ENCODE data around the gene SNAPC4. TPM values are rescaled to one million over a fixed set of nuclear protein-coding genes. Genes with fewer than 3 reads are reported as not detected.

SNAPC4 gene
- total RNA-seq, 1 donor from 2014 or later: 9.4 TPM

- TF ChIP-seq CTCF (IDR thresholded peaks at IDR 0.05): no peak
- intact Hi-C loops (cut with DNase I): loop anchor here (5.0 kb wide), 2 partner anchors 53 to 182 kb away; partner anchors contain the start of gene NOTCH1
- H3K9me3 ChIP-seq: no peaks in the 10 kb centered on the region
Observed at GRCh38 chr9:136364942-136365774, 34.8 kb downstream of the SNAPC4 start.

GRCh38 chr9:136363949-136364748 is 35.8 kb downstream of the SNAPC4 start:
- peak in 1 of 3 experiments; percentile 20 for TF ChIP-seq CTCF (IDR thresholded peaks at IDR 0.05)
- Histone ChIP-seq H3K27ac (no peak overlapping the region), H3K4me1 (peaks cover 5 to 8% of the 10 kb centered on the region in 2 donors), H3K27me3 (no peaks in the 10 kb centered on the region), H3K36me3 (peaks cover 0 to 5% of the 10 kb centered on the region in 2 donors), H3K9me3 (no peaks in the 10 kb centered on the region), H3K4me3 (peak overlapping the region; percentile 86 to 97)
- DNase-seq (ENCODE audit: low spot score in 2 of 2): no peak
- intact Hi-C loops (cut with DNase I): loop anchor here (1.0 to 5.0 kb wide), 7 partner anchors 19 to 183 kb away; partner anchors contain the start of genes ENTR1, GPSM1, NOTCH1 and PMPCA

More at GRCh38 chr9:136364942-136365774, 34.8 kb downstream of the SNAPC4 start:
- Histone ChIP-seq H3K27ac (no peak overlapping the region), H3K4me1 (peaks cover 5 to 8% of the 10 kb centered on the region in 2 donors), H3K4me3 (no peak overlapping the region), H3K27me3 (no peaks in the 10 kb centered on the region), H3K36me3 (no peaks in the 10 kb centered on the region)
- DNase-seq (ENCODE audit: low spot score in 2 of 2): no peak

GRCh38 chr9:136363106-136363948 is 36.6 kb downstream of the SNAPC4 start, which contains the start of gene DNLZ:
Gene DNLZ (minus strand): TSS chr9:136363744. CDS start chr9:136363714, 30 bp downstream.
- TF ChIP-seq CTCF (IDR thresholded peaks at IDR 0.05): peak; percentile 94 to 99 (median 97)

GRCh38 chr9:136362450-136362784 is 37.6 kb downstream of the SNAPC4 start:
- intact Hi-C loops (cut with DNase I): loop anchor here (5.0 kb wide), 2 partner anchors 50 to 185 kb away; partner anchors contain the start of gene NOTCH1
- DNase-seq (ENCODE audit: low spot score in 2 of 2): no peak
- Histone ChIP-seq H3K27ac (peak overlapping the region; percentile 46 to 61), H3K4me3 (no peak overlapping the region), H3K27me3 (no peaks in the 10 kb centered on the region), H3K36me3 (peaks cover 7 to 13% of the 10 kb centered on the region in 2 donors), H3K9me3 (no peaks in the 10 kb centered on the region), H3K4me1 (peaks cover 5 to 8% of the 10 kb centered on the region in 2 donors)
- no peak for TF ChIP-seq CTCF (IDR thresholded peaks at IDR 0.05)

More at GRCh38 chr9:136363106-136363948, 36.6 kb downstream of the SNAPC4 start, which contains the start of gene DNLZ:
- peak; percentile 75 to 98 for DNase-seq (ENCODE audit: low spot score in 2 of 2)
- Histone ChIP-seq H3K4me1 (peaks cover 5 to 8% of the 10 kb centered on the region in 2 donors), H3K27me3 (no peaks in the 10 kb centered on the region), H3K4me3 (peak within 1 kb of the TSS; percentile 86 to 97), H3K27ac (peak within 1 kb of the TSS; percentile 85 to 90), H3K9me3 (no peaks in the 10 kb centered on the region), H3K36me3 (peaks cover 4 to 6% of the 10 kb centered on the region in 2 donors)
- intact Hi-C loops (cut with DNase I): loop anchor here (1.0 to 5.0 kb wide), 7 partner anchors 18 to 184 kb away; partner anchors contain the start of genes ENTR1, GPSM1, NOTCH1 and PMPCA
